ENCODE measurements around the gene WNT1. TPM values are rescaled to one million over a fixed set of nuclear protein-coding genes. Genes with fewer than 3 reads are reported as not detected.

Gene WNT1
- total RNA-seq, 4 donors from 2014 or later: not detected

GRCh38 chr12:48980389-48980952, 2.3 kb downstream of the WNT1 start:
- in situ Hi-C loops (cut with MboI; ENCODE audit: low pct_ligation_motif_present in 1 of 4, low pct_unique_long_range_greater_than_20kb in 1 of 4, low sequenced_read_pairs in 3 of 4) (no loop called here), intact Hi-C loops (cut with DNase I; ENCODE audit: low total_unique reads) (no loop called here)
- Histone ChIP-seq H3K27ac (no peak overlapping the region), H3K27me3 (peaks cover 96% of the 10 kb centered on the region), H3K9me3 (no peaks in the 10 kb centered on the region), H3K36me3 (no peaks in the 10 kb centered on the region), H3K4me1 (peaks cover 34 to 49% (median 41%) of the 10 kb centered on the region in 4 donors), H3K4me3 (peak overlapping the region in 2 of 4 donors; percentile 28 to 45)
- 3 to 5% methylated on average over 12 to 46 of the region's 46 CpGs for WGBS, 2 donors (ENCODE audit: low coverage in 1 of 2)
- DNase-seq: peak; percentile 53
- TF ChIP-seq EP300 (IDR thresholded peaks at IDR 0.05; ENCODE audit: low read depth) (no peak), POLR2AphosphoS5 (IDR thresholded peaks at IDR 0.05) (no peak), POLR2A (IDR thresholded peaks at IDR 0.05) (no peak)

GRCh38 chr12:48980953-48981756, 3.0 kb downstream of the WNT1 start:
- DNase-seq: no peak
- TF ChIP-seq EP300 (IDR thresholded peaks at IDR 0.05; ENCODE audit: low read depth) (no peak), POLR2A (IDR thresholded peaks at IDR 0.05) (no peak), POLR2AphosphoS5 (IDR thresholded peaks at IDR 0.05) (no peak), CTCF (IDR thresholded peaks at IDR 0.05) (peak in 3 of 5 experiments; percentile 7 to 25 (median 12))
- peak overlapping the region in 2 of 4 donors; percentile 28 to 45 for H3K4me3 ChIP-seq
- H3K9me3 ChIP-seq: no peaks in the 10 kb centered on the region
- in situ Hi-C loops (cut with MboI; ENCODE audit: low pct_ligation_motif_present in 1 of 4, low pct_unique_long_range_greater_than_20kb in 1 of 4, low sequenced_read_pairs in 3 of 4) (no loop called here), intact Hi-C loops (cut with DNase I; ENCODE audit: low total_unique reads) (no loop called here)
- no peaks in the 10 kb centered on the region for H3K36me3 ChIP-seq
- peaks cover 34 to 55% (median 43%) of the 10 kb centered on the region in 4 donors for H3K4me1 ChIP-seq
- 0 to 9% methylated on average over 1 to 78 of the region's 91 CpGs for WGBS, 2 donors (ENCODE audit: low coverage in 1 of 2)
- peaks cover 95% of the 10 kb centered on the region for H3K27me3 ChIP-seq
- no peak overlapping the region for H3K27ac ChIP-seq

- intact Hi-C loops (cut with DNase I; ENCODE audit: low total_unique reads): no loop called here
- DNase-seq: no peak
- in situ Hi-C loops (cut with MboI; ENCODE audit: low pct_ligation_motif_present in 1 of 4, low pct_unique_long_range_greater_than_20kb in 1 of 4, low sequenced_read_pairs in 3 of 4): no loop called here
- H3K4me1 ChIP-seq: peaks cover 34 to 55% (median 43%) of the 10 kb centered on the region in 4 donors
- H3K36me3 ChIP-seq: no peaks in the 10 kb centered on the region
- peaks cover 95% of the 10 kb centered on the region for H3K27me3 ChIP-seq
- H3K4me3 ChIP-seq: peak overlapping the region in 1 of 4 donors; percentile 45
- TF ChIP-seq POLR2AphosphoS5 (IDR thresholded peaks at IDR 0.05) (no peak), EP300 (IDR thresholded peaks at IDR 0.05; ENCODE audit: low read depth) (no peak), POLR2A (IDR thresholded peaks at IDR 0.05) (no peak), CTCF (IDR thresholded peaks at IDR 0.05) (no peak)
- 15 to 24% methylated on average over 9 to 13 of the region's 13 CpGs for WGBS, 2 donors (ENCODE audit: low coverage in 1 of 2)
- H3K27ac ChIP-seq: no peak overlapping the region
- H3K9me3 ChIP-seq: no peaks in the 10 kb centered on the region
These were observed 3.6 kb downstream of the WNT1 start for GRCh38 chr12:48981757-48982157.

GRCh38 chr12:48982397-48983080, 4.4 kb downstream of the WNT1 start:
- Histone ChIP-seq H3K27me3 (peaks cover 94% of the 10 kb centered on the region), H3K27ac (no peak overlapping the region), H3K36me3 (no peaks in the 10 kb centered on the region), H3K4me1 (peaks cover 34 to 51% (median 43%) of the 10 kb centered on the region in 4 donors), H3K9me3 (no peaks in the 10 kb centered on the region), H3K4me3 (no peak overlapping the region)
- 45 to 49% methylated on average over 4 to 6 of the region's 6 CpGs for WGBS, 2 donors (ENCODE audit: low coverage in 1 of 2)
- no peak for TF ChIP-seq EP300 (IDR thresholded peaks at IDR 0.05; ENCODE audit: low read depth)
- no peak for DNase-seq
- in situ Hi-C loops (cut with MboI; ENCODE audit: low pct_ligation_motif_present in 1 of 4, low pct_unique_long_range_greater_than_20kb in 1 of 4, low sequenced_read_pairs in 3 of 4) (no loop called here), intact Hi-C loops (cut with DNase I; ENCODE audit: low total_unique reads) (no loop called here)

GRCh38 chr12:48985475-48985897, 7.4 kb downstream of the WNT1 start:
- peaks cover 10 to 21% (median 15%) of the 10 kb centered on the region in 4 donors for H3K4me1 ChIP-seq
- H3K4me3 ChIP-seq: no peak overlapping the region
- H3K36me3 ChIP-seq: no peaks in the 10 kb centered on the region
- in situ Hi-C loops (cut with MboI; ENCODE audit: low pct_ligation_motif_present in 1 of 4, low pct_unique_long_range_greater_than_20kb in 1 of 4, low sequenced_read_pairs in 3 of 4) (no loop called here), intact Hi-C loops (cut with DNase I; ENCODE audit: low total_unique reads) (no loop called here)
- peak; percentile 54 for DNase-seq
- H3K27ac ChIP-seq: no peak overlapping the region
- H3K9me3 ChIP-seq: no peaks in the 10 kb centered on the region
- no peak for TF ChIP-seq EP300 (IDR thresholded peaks at IDR 0.05; ENCODE audit: low read depth)
- no peak for TF ChIP-seq POLR2A (IDR thresholded peaks at IDR 0.05)
- 29% methylated on average over 10 of the region's 10 CpGs; no CpG with 5 or more reads in 1 of the 2 donors for WGBS, 2 donors (ENCODE audit: low coverage in 1 of 2)
- peaks cover 89% of the 10 kb centered on the region for H3K27me3 ChIP-seq

All from transverse colon (tissue), 4 donors.